ENCODE data around the gene METTL26. TPM values are rescaled to one million over a fixed set of nuclear protein-coding genes. Genes with fewer than 3 reads are reported as not detected.

Gene METTL26
- total RNA-seq = 187 and 190 TPM in 2 replicates

DNA sequence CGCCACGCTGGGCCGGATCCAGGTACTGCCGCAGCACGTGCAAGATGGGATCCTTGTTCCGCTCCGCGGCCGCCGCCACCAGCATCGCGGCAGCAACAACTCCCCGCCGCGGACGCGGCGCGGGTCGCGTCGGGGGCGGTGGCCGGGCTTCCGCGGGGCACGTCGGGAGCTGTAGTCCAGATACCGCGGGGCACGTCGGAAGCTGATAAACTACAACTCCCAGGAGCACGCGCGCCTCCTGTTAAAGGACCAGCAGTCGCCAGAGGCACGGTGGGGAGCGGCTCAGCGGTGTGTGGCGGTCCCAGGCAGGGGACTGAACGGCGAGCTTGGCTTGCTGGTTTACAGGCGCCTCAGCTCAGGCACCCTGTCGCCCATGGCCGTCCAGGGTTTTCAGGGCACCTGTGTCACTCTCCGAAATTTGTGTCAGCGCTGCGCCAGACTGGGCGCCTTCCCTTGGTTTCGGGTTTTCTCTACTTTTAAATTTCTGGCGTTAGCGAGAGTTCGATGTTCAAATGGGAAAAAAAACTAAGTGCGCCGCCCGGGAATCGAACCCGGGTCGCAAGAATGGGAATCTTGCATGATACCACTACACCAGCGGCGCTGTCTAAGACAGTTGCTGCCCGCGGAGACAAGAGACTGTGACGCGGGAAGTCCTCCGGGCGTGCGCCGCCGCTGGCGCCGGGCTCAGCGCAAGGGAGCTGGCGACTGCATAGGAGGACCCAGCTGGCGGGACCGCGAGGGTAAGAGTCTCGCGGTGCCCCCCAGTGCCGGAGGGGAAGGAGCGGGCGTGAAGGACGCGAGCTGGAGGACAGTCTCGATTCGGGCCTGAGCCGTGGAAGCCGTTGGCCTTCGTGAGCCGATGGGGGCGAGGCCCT lies at the start of gene METTL26:
Gene METTL26 (minus strand): TSS at position 100 of the 875 bp plus-strand sequence. CDS start 15 bp downstream, at position 85.

GRCh38 chr16:684071-684794 lies 48.1 kb upstream of the METTL26 start, which contains the start of gene JMJD8:
JMJD8 (minus strand) TSS chr16:684334; CDS start chr16:684319, 15 bp downstream.

GRCh38 chr16:679814-680624 lies 43.9 kb upstream of the METTL26 start, which contains the start of gene STUB1:
STUB1 (plus strand) TSS chr16:680410; CDS start chr16:680526, 116 bp downstream.

GRCh38 chr16:674968-675883 lies 39.1 kb upstream of the METTL26 start, which contains the start of gene RHBDL1:
RHBDL1 (plus strand) TSS chr16:675671; CDS start chr16:675791, 120 bp downstream.

DNA sequence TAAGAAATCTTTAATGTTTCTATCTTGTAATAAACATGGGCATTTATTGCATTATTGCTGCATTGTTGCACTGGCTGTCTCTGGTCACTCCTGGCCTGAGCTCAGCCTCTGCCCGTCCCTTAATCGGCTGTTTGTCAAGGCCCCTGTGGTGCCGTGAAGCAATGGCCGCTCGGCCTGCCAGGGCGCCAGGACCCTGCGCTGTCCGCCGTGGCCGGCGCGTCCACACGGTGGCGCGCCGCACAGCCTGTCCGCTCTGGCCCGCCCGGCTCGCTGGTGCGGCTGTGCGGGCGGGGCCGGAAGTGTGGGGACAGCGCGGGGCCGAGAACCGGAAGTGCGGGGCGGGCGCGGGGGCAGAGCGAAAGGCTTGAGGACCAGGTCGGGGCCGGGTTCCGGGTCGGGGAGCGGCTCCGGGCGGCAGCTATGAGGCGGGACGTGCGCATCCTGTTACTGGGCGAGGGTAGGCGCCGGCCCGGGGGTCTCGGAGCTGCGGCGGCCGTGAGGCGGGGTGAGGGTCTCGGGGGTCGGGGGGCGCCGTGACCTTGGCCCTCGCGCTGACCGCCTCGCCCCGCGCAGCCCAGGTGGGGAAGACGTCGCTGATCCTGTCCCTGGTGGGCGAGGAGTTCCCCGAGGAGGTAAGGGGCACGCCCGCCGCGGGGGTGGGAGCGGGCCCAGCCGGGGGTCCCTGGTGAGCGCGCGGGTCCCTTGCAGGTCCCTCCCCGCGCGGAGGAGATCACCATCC lies 31.8 kb upstream of the METTL26 start, which contains the start of gene RHOT2:
Gene RHOT2 (plus strand): TSS at position 353 of the 739 bp plus-strand sequence. CDS start 68 bp downstream, at position 421.

GRCh38 chr16:648781-649589 lies 12.9 kb upstream of the METTL26 start, which contains the start of gene WDR90:
WDR90 (plus strand) TSS chr16:649365; CDS start chr16:649417, 52 bp downstream.

GRCh38 chr16:641326-642188 lies 5.5 kb upstream of the METTL26 start, which contains the start of gene MCRIP2:
MCRIP2 (plus strand) TSS chr16:641828; CDS start chr16:641992, 164 bp downstream.

DNA sequence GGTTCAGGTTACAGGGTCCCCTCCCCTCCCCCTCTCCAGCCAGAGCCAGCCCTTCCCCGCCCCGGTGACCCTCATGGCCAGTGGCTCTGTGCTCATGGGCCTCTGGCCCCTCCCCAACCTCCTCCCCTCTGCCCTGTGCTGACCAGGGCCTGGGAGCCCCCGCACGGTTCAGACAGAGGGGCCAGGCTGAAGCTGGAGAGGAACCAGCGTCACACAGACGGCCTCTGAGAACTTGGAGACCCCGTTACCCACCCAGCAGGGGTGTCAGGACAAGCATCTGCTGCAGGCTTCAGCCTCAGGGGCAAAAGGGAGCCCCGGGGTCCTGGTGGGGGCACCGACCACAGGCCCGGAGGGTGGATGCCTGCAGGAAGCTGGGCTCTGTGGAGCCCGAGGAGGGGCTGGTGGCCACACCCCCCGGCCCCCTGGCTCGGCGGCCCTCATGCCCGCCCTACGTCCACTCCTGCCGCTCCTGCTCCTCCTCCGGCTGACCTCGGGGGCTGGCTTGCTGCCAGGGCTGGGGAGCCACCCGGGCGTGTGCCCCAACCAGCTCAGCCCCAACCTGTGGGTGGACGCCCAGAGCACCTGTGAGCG lies 5.2 kb downstream of the METTL26 start, which contains the start of gene WFIKKN1:
Gene WFIKKN1 (plus strand): TSS at position 171 of the 591 bp plus-strand sequence. CDS start 269 bp downstream, at position 440.

DNA sequence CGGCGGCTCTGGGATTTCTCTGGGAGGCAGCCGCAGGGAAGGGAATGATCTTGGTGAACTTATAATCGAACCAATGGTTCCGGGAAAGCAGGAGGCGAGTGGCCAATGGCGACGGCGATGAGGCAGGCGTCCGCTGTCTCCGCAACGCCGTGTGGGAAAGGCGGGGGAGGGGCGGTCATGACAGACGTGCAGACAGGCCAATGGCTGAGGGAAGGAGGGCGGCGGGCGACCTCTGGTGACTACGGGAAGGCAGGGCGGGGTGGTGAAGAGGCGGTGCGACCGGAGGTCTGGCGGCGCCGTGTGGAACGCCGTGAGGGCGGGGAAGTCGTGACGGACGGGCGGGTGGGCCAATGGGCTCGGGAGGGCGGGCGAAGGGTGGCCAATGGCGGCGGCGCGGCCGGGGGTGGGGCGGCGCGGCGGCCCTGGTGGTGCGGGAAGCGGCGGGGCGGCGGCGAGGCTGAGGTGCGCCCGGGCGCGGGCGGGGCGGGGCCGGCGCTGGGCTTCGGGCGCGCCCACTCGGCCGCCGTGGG lies 46.4 kb downstream of the METTL26 start, which contains the start of gene RAB40C:
Gene RAB40C (plus strand): TSS at position 409 of the 530 bp plus-strand sequence. CDS start 226 bp downstream, outside the sequence.

Other genes with a start within 250 kb of the METTL26 start
- 88.8 and 105 TPM in 2 replicates for gene NME4, start 239.1 kb downstream of the METTL26 start, total RNA-seq
- 15.5 and 19.2 TPM in 2 replicates for gene DECR2, start 234.4 kb downstream of the METTL26 start, total RNA-seq
- gene RAB11FIP3, start 210.7 kb downstream of the METTL26 start, total RNA-seq = 29.1 and 32.8 TPM in 2 replicates
- 29.2 and 37.8 TPM in 2 replicates for gene CAPN15, start 108.6 kb downstream of the METTL26 start, total RNA-seq
- not detected in 2 replicates for gene PRR35, start 75.9 kb downstream of the METTL26 start, total RNA-seq
- gene NHLRC4, start 69.3 kb downstream of the METTL26 start, total RNA-seq = 3.5 and 4.4 TPM in 2 replicates
- 20.2 and 25.1 TPM in 2 replicates for gene PIGQ, start 66.3 kb downstream of the METTL26 start, total RNA-seq
- gene RAB40C, start 46.2 kb downstream of the METTL26 start, total RNA-seq = 10.9 and 19.7 TPM in 2 replicates
- 0.06 TPM in 1 of 2 replicates, not detected in the other for gene WFIKKN1, start 5.3 kb downstream of the METTL26 start, total RNA-seq
- gene MCRIP2, start 5.5 kb upstream of the METTL26 start, total RNA-seq = 21.0 and 34.2 TPM in 2 replicates
- 5.7 and 9.1 TPM in 2 replicates for gene WDR90, start 13.1 kb upstream of the METTL26 start, total RNA-seq
- 18.7 and 19.5 TPM in 2 replicates for gene RHOT2, start 31.8 kb upstream of the METTL26 start, total RNA-seq
- gene RHBDL1, start 39.4 kb upstream of the METTL26 start, total RNA-seq = 0.50 and 1.5 TPM in 2 replicates
- 97.2 and 118 TPM in 2 replicates for gene STUB1, start 44.1 kb upstream of the METTL26 start, total RNA-seq
- gene JMJD8, start 48.0 kb upstream of the METTL26 start, total RNA-seq = 47.8 and 63.7 TPM in 2 replicates
- gene WDR24, start 54.1 kb upstream of the METTL26 start, total RNA-seq = 14.2 and 14.9 TPM in 2 replicates
- not detected in 2 replicates for gene FBXL16, start 69.5 kb upstream of the METTL26 start, total RNA-seq
- gene METRN, start 78.8 kb upstream of the METTL26 start, total RNA-seq = 115 and 126 TPM in 2 replicates
- gene ANTKMT, start 84.8 kb upstream of the METTL26 start, total RNA-seq = 30.0 and 34.0 TPM in 2 replicates
- 0.10 and 1.3 TPM in 2 replicates for gene CCDC78, start 90.1 kb upstream of the METTL26 start, total RNA-seq
- 5.9 and 16.4 TPM in 2 replicates for gene HAGHL, start 90.8 kb upstream of the METTL26 start, total RNA-seq
- gene CIAO3, start 104.7 kb upstream of the METTL26 start, total RNA-seq = 8.9 and 16.7 TPM in 2 replicates
- gene MSLN, start 124.4 kb upstream of the METTL26 start, total RNA-seq = not detected in 2 replicates
- gene RPUSD1, start 152.1 kb upstream of the METTL26 start, total RNA-seq = 20.3 and 26.0 TPM in 2 replicates
- 2.0 and 4.9 TPM in 2 replicates for gene CHTF18, start 152.3 kb upstream of the METTL26 start, total RNA-seq
- not detected in 2 replicates for gene GNG13, start 164.4 kb upstream of the METTL26 start, total RNA-seq